Caco-2 (cell line): ENCODE data around the gene SLC43A3. TPM values are rescaled to one million over a fixed set of nuclear protein-coding genes. Genes with fewer than 3 reads are reported as not detected.

Source experiments
- BruUV-seq: library from RNA; stranded (reverse); fragments of 400-500 nt; replicated peaks from 2 replicates; lab custom pipeline; 2021; lab: Mats Ljungman, UMichigan
- CTCF ChIA-PET: fragments of 300-600 bp; sonication (Branson Sonifier 250); formaldehyde crosslinking; loops from one replicate; lab custom pipeline; 2022; ENCODE audit warnings: antibody characterized with exemption; lab: Charles Lee
- POLR2A ChIA-PET: fragments of 300-600 bp; sonication (Branson Sonifier 250); formaldehyde crosslinking; loops from one replicate; lab custom pipeline; 2022; ENCODE audit warnings: antibody characterized with exemption; lab: Charles Lee
- DNase-seq, 2 experiments: peaks; one replicate each; pipeline versions ENCODE4 v3.0.0 to v3.0.0-alpha.2; 2020 to 2022
- H3K27me3 ChIP-seq: replicated peaks from 2 replicates; pipeline ENCODE4 v1.6.0; 2011; ENCODE audit warnings: low read length; ENCODE audit not compliant: control insufficient read depth, insufficient read depth
- H3K36me3 ChIP-seq: 2 replicates; pipeline ENCODE4 v1.5.1; 2011; ENCODE audit warnings: low read length; ENCODE audit not compliant: control insufficient read depth, insufficient read depth
- H3K4me1 ChIP-seq: fragments of 250-450 bp; sonication (Bioruptor Pico); 2 replicates; pipeline ENCODE4 v1.5.1; 2020; ENCODE audit warnings: mild to moderate bottlenecking
- H3K4me3 ChIP-seq: 2 replicates; pipeline ENCODE4 v1.5.1; 2011; ENCODE audit warnings: low read depth, mild to moderate bottlenecking, control low read depth, low read length
- H3K9me3 ChIP-seq: fragments of 250-450 bp; sonication (Bioruptor Pico); 2 replicates; pipeline ENCODE4 v1.5.1; 2020; ENCODE audit warnings: mild to moderate bottlenecking, moderate library complexity
- H3K27ac Mint-ChIP-seq: one replicate; pipeline ENCODE4 v1.8.0; 2022; ENCODE audit warnings: mixed read lengths; ENCODE audit not compliant: unreplicated experiment
- H3K27me3 Mint-ChIP-seq: one replicate; pipeline ENCODE4 v1.8.0; 2022; ENCODE audit warnings: mixed read lengths; ENCODE audit not compliant: insufficient read depth, unreplicated experiment
- H3K36me3 Mint-ChIP-seq: one replicate; pipeline ENCODE4 v1.8.0; 2022; ENCODE audit warnings: mild to moderate bottlenecking, mixed read lengths; ENCODE audit not compliant: insufficient read depth, unreplicated experiment
- H3K4me1 Mint-ChIP-seq: one replicate; pipeline ENCODE4 v1.8.0; 2022; ENCODE audit warnings: low read depth, mixed read lengths; ENCODE audit not compliant: unreplicated experiment
- H3K4me3 Mint-ChIP-seq: one replicate; pipeline ENCODE4 v1.8.0; 2022; ENCODE audit warnings: mild to moderate bottlenecking, moderate library complexity, mixed read lengths; ENCODE audit not compliant: unreplicated experiment
- H3K9me3 Mint-ChIP-seq: one replicate; pipeline ENCODE4 v1.8.0; 2022; ENCODE audit warnings: mixed read lengths; ENCODE audit not compliant: unreplicated experiment
- intact Hi-C: fragments of 100-400 bp; cut with micrococcal nuclease; formaldehyde crosslinking; loops from one replicate; pipeline ENCODE4 v1.10.0; 2022; ENCODE audit not compliant: unreplicated experiment
- total RNA-seq: library from RNA; stranded (reverse); gene quantifications from 2 replicates; pipeline ENCODE4 v1.2.3, GENCODE V29; 2022
- TF ChIP-seq, protein P1 (sequence below), 2 experiments: fragments of 200-600 bp in 1 of 2; IDR thresholded peaks; 1 replicate in 1 of 2; 2 replicates in 1 of 2; pipeline versions ENCODE4 v1.5.1 to v1.8.0; 2011 to 2022; ENCODE audit warnings: antibody characterized with exemption in 1 of 2, control low read depth in 1 of 2, inconsistent platforms in 1 of 2, low read depth in 1 of 2, low read length in 1 of 2, mild to moderate bottlenecking in 1 of 2, moderate library complexity in 1 of 2; ENCODE audit not compliant: insufficient read depth in 1 of 2, severe bottlenecking in 1 of 2, unreplicated experiment in 1 of 2

The SLC43A3 gene
- total RNA-seq, 1 experiment from 2014 or later = not detected

- no peaks in the 10 kb centered on the region for H3K9me3 Mint-ChIP-seq
- H3K4me3 Mint-ChIP-seq = no peak overlapping the region
- no peaks in the 10 kb centered on the region for H3K36me3 Mint-ChIP-seq
- ChIA-PET POLR2A (no interaction called here), CTCF (no interaction called here)
- H3K4me1 Mint-ChIP-seq = no peaks in the 10 kb centered on the region
- TF ChIP-seq, protein P1, sequence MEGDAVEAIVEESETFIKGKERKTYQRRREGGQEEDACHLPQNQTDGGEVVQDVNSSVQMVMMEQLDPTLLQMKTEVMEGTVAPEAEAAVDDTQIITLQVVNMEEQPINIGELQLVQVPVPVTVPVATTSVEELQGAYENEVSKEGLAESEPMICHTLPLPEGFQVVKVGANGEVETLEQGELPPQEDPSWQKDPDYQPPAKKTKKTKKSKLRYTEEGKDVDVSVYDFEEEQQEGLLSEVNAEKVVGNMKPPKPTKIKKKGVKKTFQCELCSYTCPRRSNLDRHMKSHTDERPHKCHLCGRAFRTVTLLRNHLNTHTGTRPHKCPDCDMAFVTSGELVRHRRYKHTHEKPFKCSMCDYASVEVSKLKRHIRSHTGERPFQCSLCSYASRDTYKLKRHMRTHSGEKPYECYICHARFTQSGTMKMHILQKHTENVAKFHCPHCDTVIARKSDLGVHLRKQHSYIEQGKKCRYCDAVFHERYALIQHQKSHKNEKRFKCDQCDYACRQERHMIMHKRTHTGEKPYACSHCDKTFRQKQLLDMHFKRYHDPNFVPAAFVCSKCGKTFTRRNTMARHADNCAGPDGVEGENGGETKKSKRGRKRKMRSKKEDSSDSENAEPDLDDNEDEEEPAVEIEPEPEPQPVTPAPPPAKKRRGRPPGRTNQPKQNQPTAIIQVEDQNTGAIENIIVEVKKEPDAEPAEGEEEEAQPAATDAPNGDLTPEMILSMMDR (IDR thresholded peaks at IDR 0.05; ENCODE audit: insufficient read depth in 1 of 2, low read depth in 1 of 2, low read length in 1 of 2, severe bottlenecking in 1 of 2, unreplicated experiment in 1 of 2) = no peak
- no peaks in the 10 kb centered on the region for H3K4me1 ChIP-seq
- H3K36me3 ChIP-seq = no peaks in the 10 kb centered on the region
- H3K9me3 ChIP-seq = no peaks in the 10 kb centered on the region
- no peak overlapping the region for H3K27ac Mint-ChIP-seq
- intact Hi-C loops = no loop called here
- H3K27me3 ChIP-seq = no peaks in the 10 kb centered on the region; the same call in 1 of the 2 replicates
- H3K4me3 ChIP-seq = no peak overlapping the region
- no peak for DNase-seq
- H3K27me3 Mint-ChIP-seq = peaks cover 2% of the 10 kb centered on the region
- no TSS peak for BruUV-seq
Measured at GRCh38 chr11:57428643-57429042, 1.7 kb upstream of the SLC43A3 start.

GRCh38 chr11:57427727-57428082, 784 bp upstream of the SLC43A3 start:
- Mint-ChIP-seq H3K27me3 (peaks cover 7% of the 10 kb centered on the region), H3K4me3 (no peak overlapping the region), H3K27ac (no peak overlapping the region), H3K9me3 (no peaks in the 10 kb centered on the region), H3K36me3 (no peaks in the 10 kb centered on the region), H3K4me1 (no peaks in the 10 kb centered on the region)
- intact Hi-C loops = no loop called here
- DNase-seq = no peak
- TF ChIP-seq, protein P1 (IDR thresholded peaks at IDR 0.05; ENCODE audit: insufficient read depth in 1 of 2, low read depth in 1 of 2, low read length in 1 of 2, severe bottlenecking in 1 of 2, unreplicated experiment in 1 of 2) = no peak
- Histone ChIP-seq H3K36me3 (no peaks in the 10 kb centered on the region), H3K4me3 (no peak overlapping the region), H3K27me3 (no peaks in the 10 kb centered on the region; the same call in 1 of the 2 replicates), H3K9me3 (no peaks in the 10 kb centered on the region), H3K4me1 (no peaks in the 10 kb centered on the region)
- CTCF ChIA-PET = no interaction called here
- BruUV-seq = no TSS peak
- POLR2A ChIA-PET = no interaction called here

- H3K36me3 Mint-ChIP-seq = no peaks in the 10 kb centered on the region
- no peaks in the 10 kb centered on the region for H3K9me3 Mint-ChIP-seq
- no peak for DNase-seq
- no peaks in the 10 kb centered on the region for H3K9me3 ChIP-seq
- H3K4me1 ChIP-seq = no peaks in the 10 kb centered on the region
- POLR2A ChIA-PET = no interaction called here
- CTCF ChIA-PET = no interaction called here
- H3K4me3 Mint-ChIP-seq = no peak overlapping the region
- no peaks in the 10 kb centered on the region for H3K36me3 ChIP-seq
- no peak overlapping the region for H3K4me3 ChIP-seq
- intact Hi-C loops = no loop called here
- H3K27ac Mint-ChIP-seq = no peak overlapping the region
- TF ChIP-seq, protein P1 (IDR thresholded peaks at IDR 0.05; ENCODE audit: insufficient read depth in 1 of 2, low read depth in 1 of 2, low read length in 1 of 2, severe bottlenecking in 1 of 2, unreplicated experiment in 1 of 2) = no peak
- no peaks in the 10 kb centered on the region for H3K4me1 Mint-ChIP-seq
- no TSS peak for BruUV-seq
- peaks cover 7% of the 10 kb centered on the region for H3K27me3 Mint-ChIP-seq
- no peaks in the 10 kb centered on the region; the same call in none of the 2 replicates for H3K27me3 ChIP-seq
Measured at GRCh38 chr11:57426439-57426928, 437 bp downstream of the SLC43A3 start.
